Suprapubic skin (tissue), 4 donors: ENCODE results near the gene SLC2A1. TPM values are rescaled to one million over a fixed set of nuclear protein-coding genes. Genes with fewer than 3 reads are reported as not detected.

Source experiments
- DNase-seq, 2 donors: peaks; one replicate each; pipeline ENCODE4 v3.0.0-alpha.2; 2019; ENCODE audit warnings: low spot score in 2 of 2
- H3K27ac ChIP-seq: fragments of 200-600 bp; sonication (generic); one replicate; pipeline ENCODE4 v1.5.1; 2019
- H3K27me3 ChIP-seq: fragments of 200-600 bp; sonication (generic); one replicate; pipeline ENCODE4 v1.5.1; 2019
- H3K36me3 ChIP-seq: fragments of 200-600 bp; sonication (generic); one replicate; pipeline ENCODE4 v1.5.1; 2019
- H3K4me1 ChIP-seq: fragments of 200-600 bp; sonication (generic); one replicate; pipeline ENCODE4 v1.5.1; 2019
- H3K4me3 ChIP-seq: fragments of 200-600 bp; sonication (generic); one replicate; pipeline ENCODE4 v1.5.1; 2019; ENCODE audit warnings: mild to moderate bottlenecking
- H3K9me3 ChIP-seq: fragments of 200-600 bp; sonication (generic); one replicate; pipeline ENCODE4 v1.5.1; 2019
- EP300 ChIP-seq: sonication (generic); formaldehyde crosslinking; IDR thresholded peaks from one replicate; pipeline ENCODE4 v1.6.1; 2017; ENCODE audit warnings: antibody characterized with exemption
- POLR2A ChIP-seq, 2 donors: fragments of 450-650 bp; IDR thresholded peaks; one replicate each; pipeline ENCODE4 v1.6.1; 2017; ENCODE audit warnings: antibody characterized with exemption in 2 of 2, mild to moderate bottlenecking in 2 of 2, moderate library complexity in 2 of 2
- POLR2AphosphoS5 ChIP-seq, 3 donors: sonication (generic); formaldehyde crosslinking; IDR thresholded peaks; one replicate each; pipeline ENCODE4 v1.6.1; 2017; ENCODE audit warnings: antibody characterized with exemption in 3 of 3
- WGBS: methylation state at CpG from one replicate; pipeline ENCODE4 v1.1.5; 2018; 5-methylcytosine and 5-hydroxymethylcytosine counted together
- total RNA-seq, 4 donors: library from RNA; depleted of rRNA; stranded (reverse); fragments of >200 nt; gene quantifications; one replicate each; pipeline ENCODE4 v1.1.0, GENCODE V29; 2016
- TF ChIP-seq, protein P1 (sequence below), 2 donors: fragments of 200-600 bp in 1 of 2; fragments of 450-650 bp in 1 of 2; sonication (generic) in 1 of 2; IDR thresholded peaks; one replicate each; pipeline ENCODE4 v1.5.1; 2016 to 2019; ENCODE audit warnings: antibody characterized with exemption in 2 of 2, mild to moderate bottlenecking in 1 of 2, moderate library complexity in 1 of 2

SLC2A1 gene
- total RNA-seq, 4 donors from 2014 or later, result 466 to 1,239 (median 686) TPM

DNA sequence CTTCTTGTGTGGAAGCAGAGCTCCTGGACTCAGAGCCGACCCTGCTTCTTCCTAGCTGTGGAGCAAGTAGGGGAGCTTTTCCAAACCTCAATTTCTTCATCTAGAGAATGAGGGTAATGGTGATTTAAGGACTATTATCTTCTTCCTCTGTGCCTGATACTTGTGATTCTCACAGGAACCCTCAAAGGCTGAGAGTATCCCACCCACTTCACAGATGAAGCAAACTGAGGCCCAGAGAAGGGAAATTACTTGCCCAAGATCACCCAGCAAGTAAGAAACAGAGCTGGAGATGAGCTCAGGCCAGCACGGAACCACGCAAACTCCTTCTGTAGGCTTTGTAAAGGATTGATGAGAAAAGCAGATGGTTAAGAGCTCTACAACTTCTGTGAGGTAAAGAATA is 15.1 kb upstream of the SLC2A1 start:
- no peaks in the 10 kb centered on the region for H3K4me1 ChIP-seq
- TF ChIP-seq POLR2A (IDR thresholded peaks at IDR 0.05), result no peak
- TF ChIP-seq, protein P1, sequence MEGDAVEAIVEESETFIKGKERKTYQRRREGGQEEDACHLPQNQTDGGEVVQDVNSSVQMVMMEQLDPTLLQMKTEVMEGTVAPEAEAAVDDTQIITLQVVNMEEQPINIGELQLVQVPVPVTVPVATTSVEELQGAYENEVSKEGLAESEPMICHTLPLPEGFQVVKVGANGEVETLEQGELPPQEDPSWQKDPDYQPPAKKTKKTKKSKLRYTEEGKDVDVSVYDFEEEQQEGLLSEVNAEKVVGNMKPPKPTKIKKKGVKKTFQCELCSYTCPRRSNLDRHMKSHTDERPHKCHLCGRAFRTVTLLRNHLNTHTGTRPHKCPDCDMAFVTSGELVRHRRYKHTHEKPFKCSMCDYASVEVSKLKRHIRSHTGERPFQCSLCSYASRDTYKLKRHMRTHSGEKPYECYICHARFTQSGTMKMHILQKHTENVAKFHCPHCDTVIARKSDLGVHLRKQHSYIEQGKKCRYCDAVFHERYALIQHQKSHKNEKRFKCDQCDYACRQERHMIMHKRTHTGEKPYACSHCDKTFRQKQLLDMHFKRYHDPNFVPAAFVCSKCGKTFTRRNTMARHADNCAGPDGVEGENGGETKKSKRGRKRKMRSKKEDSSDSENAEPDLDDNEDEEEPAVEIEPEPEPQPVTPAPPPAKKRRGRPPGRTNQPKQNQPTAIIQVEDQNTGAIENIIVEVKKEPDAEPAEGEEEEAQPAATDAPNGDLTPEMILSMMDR (IDR thresholded peaks at IDR 0.05), result no peak
- no peak for TF ChIP-seq EP300
- TF ChIP-seq POLR2AphosphoS5 (IDR thresholded peaks at IDR 0.05), result no peak
- H3K9me3 ChIP-seq, result no peaks in the 10 kb centered on the region
- DNase-seq, result no peak
- H3K4me3 ChIP-seq, result no peak overlapping the region
- H3K27ac ChIP-seq, result no peak overlapping the region
- H3K27me3 ChIP-seq, result no peaks in the 10 kb centered on the region
- peaks cover 5% of the 10 kb centered on the region for H3K36me3 ChIP-seq
- 90% methylated on average over 3 of the region's 3 CpGs for WGBS

DNA sequence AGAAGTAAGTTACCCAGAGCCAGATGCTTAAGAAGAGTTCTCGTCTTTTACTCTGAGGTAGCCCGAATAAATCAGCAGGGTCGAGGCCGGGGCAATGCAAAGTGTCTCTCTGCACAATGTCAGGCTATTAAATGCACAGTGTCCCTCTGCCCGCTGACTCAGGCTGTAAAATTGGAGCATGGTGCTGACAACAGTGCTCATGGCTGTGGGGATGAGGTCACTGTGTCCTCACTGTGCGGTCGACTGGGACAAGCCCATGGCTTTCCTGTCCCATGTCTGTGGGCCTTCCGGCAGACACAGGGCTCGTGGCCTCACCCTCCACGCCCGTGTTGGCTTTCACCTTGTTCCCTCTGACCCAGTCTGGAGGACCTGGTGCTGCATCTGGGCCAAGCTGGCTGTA is 14.6 kb upstream of the SLC2A1 start:
- H3K27ac ChIP-seq, result no peak overlapping the region
- TF ChIP-seq, protein P1 (IDR thresholded peaks at IDR 0.05), result no peak
- no peak for TF ChIP-seq POLR2AphosphoS5 (IDR thresholded peaks at IDR 0.05)
- TF ChIP-seq POLR2A (IDR thresholded peaks at IDR 0.05), result no peak
- no peak for TF ChIP-seq EP300
- H3K9me3 ChIP-seq, result no peaks in the 10 kb centered on the region
- H3K4me1 ChIP-seq, result no peaks in the 10 kb centered on the region
- DNase-seq, result no peak
- H3K27me3 ChIP-seq, result no peaks in the 10 kb centered on the region
- H3K4me3 ChIP-seq, result no peak overlapping the region
- WGBS, result 84% methylated on average over 11 of the region's 11 CpGs
- peaks cover 5% of the 10 kb centered on the region for H3K36me3 ChIP-seq

DNA sequence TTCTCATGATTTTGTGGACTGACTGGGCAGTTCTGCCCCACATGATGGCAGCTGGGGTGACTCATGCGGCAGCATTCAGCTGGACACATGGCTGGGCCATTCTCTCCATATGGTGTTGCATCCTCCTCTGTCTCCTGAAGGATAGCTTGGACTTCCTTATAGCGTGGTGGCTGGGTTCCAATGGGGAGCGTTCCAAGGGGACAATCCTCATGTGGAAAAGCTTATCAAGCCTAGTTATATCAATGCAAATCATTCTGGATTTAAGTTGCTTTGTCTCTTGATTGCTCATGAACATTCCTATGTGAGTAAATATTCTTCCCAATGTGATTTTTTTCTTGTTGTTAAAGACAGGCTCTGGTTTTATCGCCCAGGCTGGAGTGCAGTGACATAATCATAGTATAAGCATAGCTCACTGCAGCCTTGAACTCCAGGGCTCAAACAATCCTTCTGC is 13.2 kb upstream of the SLC2A1 start:
- WGBS, result 71% methylated on average over 4 of the region's 4 CpGs
- no peak for DNase-seq
- Histone ChIP-seq H3K36me3 (peaks cover 5% of the 10 kb centered on the region), H3K9me3 (no peaks in the 10 kb centered on the region), H3K4me3 (no peak overlapping the region), H3K27ac (no peak overlapping the region), H3K27me3 (no peaks in the 10 kb centered on the region), H3K4me1 (peaks cover under 1% of the 10 kb centered on the region)
- TF ChIP-seq, protein P1 (IDR thresholded peaks at IDR 0.05), result no peak
- TF ChIP-seq EP300 (no peak), POLR2A (IDR thresholded peaks at IDR 0.05) (no peak), POLR2AphosphoS5 (IDR thresholded peaks at IDR 0.05) (no peak)

DNA sequence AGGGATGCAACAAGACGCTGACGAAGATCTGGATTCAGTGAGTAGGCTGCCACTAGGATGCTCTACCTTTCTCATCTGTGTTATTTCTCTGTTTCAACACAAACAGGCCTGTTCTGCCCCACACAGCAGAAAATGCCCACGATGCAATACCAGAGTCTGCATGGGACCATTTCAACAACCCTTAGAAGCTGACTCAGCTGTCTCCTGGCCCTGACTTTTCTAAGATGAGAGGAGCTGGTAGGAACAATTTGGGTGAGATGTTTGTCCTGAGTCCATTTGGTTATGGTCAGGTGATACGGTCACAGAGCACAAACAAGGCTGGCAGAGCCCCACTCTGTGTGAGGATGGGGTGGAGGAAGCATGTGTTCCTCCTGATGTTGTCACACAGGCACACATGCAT is 11.5 kb upstream of the SLC2A1 start:
- no peak overlapping the region for H3K4me3 ChIP-seq
- peaks cover 5% of the 10 kb centered on the region for H3K4me1 ChIP-seq
- WGBS, result 94% methylated on average over 4 of the region's 4 CpGs
- no peak for DNase-seq
- TF ChIP-seq POLR2A (IDR thresholded peaks at IDR 0.05) (no peak), POLR2AphosphoS5 (IDR thresholded peaks at IDR 0.05) (no peak), EP300 (no peak)
- TF ChIP-seq, protein P1 (IDR thresholded peaks at IDR 0.05), result no peak
- no peaks in the 10 kb centered on the region for H3K27me3 ChIP-seq
- H3K36me3 ChIP-seq, result peaks cover 5% of the 10 kb centered on the region
- no peaks in the 10 kb centered on the region for H3K9me3 ChIP-seq
- no peak overlapping the region for H3K27ac ChIP-seq

DNA sequence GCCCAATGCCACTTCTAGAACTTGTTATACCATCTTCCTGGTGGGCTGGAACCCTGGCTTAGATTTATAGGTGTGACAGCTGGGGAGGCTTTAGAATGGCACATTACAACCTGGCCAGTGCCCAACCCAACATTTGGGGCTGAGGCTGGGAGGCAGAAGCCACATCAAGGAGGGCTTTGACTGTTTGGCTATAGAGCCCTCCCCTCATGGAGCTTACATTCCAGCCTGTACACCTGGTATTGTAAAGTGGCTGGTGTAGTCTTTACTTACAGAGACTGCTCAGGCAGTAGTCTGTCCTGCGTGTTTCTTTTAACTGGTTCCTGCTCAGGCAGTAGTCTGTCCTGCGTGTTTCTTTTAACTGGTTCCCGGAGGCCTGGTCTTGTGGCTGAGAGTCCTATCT is 10.0 kb upstream of the SLC2A1 start:
- Histone ChIP-seq H3K36me3 (peaks cover 4% of the 10 kb centered on the region), H3K27me3 (no peaks in the 10 kb centered on the region), H3K9me3 (no peaks in the 10 kb centered on the region), H3K27ac (no peak overlapping the region), H3K4me1 (peaks cover 9% of the 10 kb centered on the region), H3K4me3 (no peak overlapping the region)
- TF ChIP-seq POLR2A (IDR thresholded peaks at IDR 0.05), result no peak
- TF ChIP-seq, protein P1 (IDR thresholded peaks at IDR 0.05), result no peak
- no peak for DNase-seq
- 64% methylated on average over 3 of the region's 3 CpGs for WGBS
